Measurements from ENCODE around the gene GNG7.

GRCh38 chr19:2569596-2570465 lies 132.7 kb downstream of the GNG7 start:
- TF ChIP-seq CTCF (IDR thresholded peaks at IDR 0.05): no peak
- TF ChIP-seq POLR2A (IDR thresholded peaks at IDR 0.05): no peak
